Measurements from ENCODE around the gene HSD3B7.

The HSD3B7 gene

GRCh38 chr16:31023627-31024226 lies 38.7 kb downstream of the HSD3B7 start:
- no peak for DNase-seq (ENCODE audit: low spot score)

DNA sequence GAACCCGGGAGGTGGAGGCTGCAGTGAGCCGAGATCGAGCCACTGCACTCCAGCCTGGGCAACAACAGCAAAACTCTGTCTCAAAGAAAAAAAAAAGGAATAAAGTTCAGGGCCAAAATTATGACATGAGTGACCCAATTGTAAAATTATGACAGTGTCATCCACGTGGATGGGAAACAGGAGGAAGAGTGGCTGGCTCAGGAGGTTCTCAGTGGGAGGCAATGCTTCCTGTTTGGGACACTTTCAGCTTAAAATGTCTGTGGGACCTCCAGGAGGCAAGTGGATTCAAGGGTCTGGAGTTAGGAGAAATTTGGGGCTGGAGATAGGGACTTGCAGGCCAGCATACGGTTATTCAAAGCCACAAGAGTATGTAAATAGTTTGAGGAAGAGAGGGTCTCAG lies 40.3 kb downstream of the HSD3B7 start:
- no peak for DNase-seq (ENCODE audit: low spot score)

DNA sequence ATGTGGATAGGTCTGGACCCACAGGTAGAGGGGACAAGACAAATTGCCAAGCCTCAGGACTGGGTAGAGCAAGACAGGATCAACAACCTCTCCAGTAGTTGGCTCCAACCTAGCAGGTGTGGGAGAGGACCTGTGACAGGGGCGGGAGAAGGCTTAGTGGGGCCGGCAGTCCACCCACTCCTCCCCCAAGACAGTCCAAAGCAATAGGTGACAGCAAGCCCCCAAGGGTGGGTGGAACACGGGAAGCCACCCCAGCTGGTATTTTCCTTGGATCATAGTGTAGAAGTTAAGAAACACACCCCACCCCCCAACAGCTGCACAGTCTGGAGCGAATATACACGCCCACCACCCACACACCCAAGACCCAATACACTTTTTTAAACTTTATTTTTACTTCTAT lies 44.3 kb downstream of the HSD3B7 start:
- no peak for DNase-seq (ENCODE audit: low spot score)

DNA sequence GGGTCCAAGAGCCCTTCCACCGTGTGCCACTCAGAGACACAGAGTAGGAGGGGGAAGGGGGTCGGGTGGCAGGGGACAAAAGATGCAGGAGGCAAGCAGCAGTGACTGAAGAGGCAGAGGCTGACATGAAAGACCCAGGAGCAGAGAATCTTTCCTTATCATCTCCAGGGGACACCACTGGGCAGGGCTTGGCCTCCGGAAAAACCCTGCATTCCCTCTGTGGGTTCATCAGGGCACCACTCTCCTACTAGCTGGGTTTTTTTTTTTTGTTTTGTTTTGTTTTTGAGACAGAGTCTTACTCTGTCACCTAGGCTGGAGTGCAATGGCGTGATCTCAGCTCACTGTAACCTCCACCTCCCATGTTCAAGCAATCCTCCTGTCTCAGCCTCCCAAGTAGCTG lies 46.3 kb downstream of the HSD3B7 start:
- DNase-seq (ENCODE audit: low spot score), result no peak

DNA sequence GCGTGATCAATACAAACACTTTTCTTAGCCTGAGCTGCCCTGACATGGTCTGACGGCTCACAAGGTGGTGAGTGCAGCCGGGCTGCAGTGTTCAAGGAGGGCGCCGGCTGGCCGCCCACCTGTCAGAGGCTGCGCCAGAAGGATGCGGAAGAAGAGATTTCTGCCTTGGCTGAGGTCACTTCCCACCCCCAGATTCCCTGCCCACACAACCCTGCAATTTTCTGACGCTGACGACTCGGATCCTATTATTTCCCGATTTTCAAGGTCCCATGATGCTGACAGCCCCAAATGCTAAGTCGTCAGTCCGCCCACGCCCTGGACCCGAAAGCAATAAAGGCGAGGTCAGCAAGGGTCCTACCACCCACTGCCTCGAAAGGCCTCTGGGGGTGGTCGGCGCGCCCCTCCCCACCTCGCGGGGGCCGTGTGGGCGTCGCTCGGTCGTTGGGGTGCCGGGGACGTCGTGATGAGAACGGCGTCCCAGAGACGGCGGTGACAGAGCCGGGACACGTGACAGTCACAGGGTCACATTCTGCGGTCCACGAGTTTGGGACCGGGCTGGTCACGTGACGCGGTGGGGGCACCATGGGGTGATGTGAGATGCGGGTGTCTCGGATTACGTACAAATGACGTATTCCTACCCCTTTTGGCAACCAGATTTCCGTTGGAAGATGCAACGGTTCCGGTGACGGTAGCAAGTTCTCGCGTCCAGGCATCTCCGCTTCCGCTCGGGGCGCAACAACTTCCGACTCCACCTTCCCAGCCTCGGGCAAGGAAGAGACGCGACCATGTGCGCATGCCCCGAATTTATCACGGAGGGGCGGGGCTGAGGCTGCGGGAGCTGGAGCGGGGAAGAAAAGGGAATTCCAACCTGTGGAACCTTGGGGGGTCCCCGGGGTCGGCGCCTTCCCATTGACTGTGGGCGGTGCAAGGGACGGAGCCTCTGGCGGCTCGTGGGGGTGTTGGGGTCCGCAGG lies 48.0 kb downstream of the HSD3B7 start, which contains the start of gene STX4:
Gene STX4, plus strand, starts transcription at position 823 of the 973 bp plus-strand sequence. CDS start 248 bp downstream, outside the sequence.
- DNase-seq (ENCODE audit: low spot score), result peak; percentile 97

GRCh38 chr16:31033709-31034492 lies 48.9 kb downstream of the HSD3B7 start:
- peak; percentile 98 for DNase-seq (ENCODE audit: low spot score)

DNA sequence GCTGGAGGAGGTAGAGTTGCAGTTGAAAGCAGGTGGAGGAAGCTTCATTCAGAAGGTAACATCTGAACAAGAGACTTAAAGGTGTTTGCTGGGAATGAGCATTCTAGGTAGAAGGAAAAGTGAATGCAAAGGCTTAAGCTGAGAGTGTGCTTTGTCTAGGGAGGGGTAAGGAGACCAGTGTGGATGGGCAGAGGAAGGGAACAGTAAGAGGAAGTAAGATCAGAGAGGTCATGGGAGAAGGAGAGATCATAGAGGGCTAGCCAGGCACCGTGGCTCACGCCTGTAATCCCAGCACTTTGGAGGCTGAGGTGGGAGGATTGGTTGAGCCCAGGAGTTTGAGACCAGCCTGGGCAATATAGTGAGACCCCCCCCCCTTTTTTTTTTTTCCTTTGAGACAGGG lies 51.7 kb downstream of the HSD3B7 start:
- DNase-seq (ENCODE audit: low spot score), result no peak

All from GM03348 (cell line).